T-cell (primary cell): ENCODE measurements around the gene WDR11. TPM values are rescaled to one million over a fixed set of nuclear protein-coding genes. Genes with fewer than 3 reads are reported as not detected.

Experiments
- ATAC-seq, 4 experiments: fragments of 200-7000 bp in 3 of 4; fragments of 150-1000 bp in 1 of 4; cut with Tn5 transposase; replicated peaks in 1 of 4; 1 replicate in 3 of 4; 2 replicates in 1 of 4; pipeline ENCODE4 v1.10.0; 2021; ENCODE audit warnings: moderate library complexity in 3 of 4, mild to moderate bottlenecking in 2 of 4, moderate number of reproducible peaks in 1 of 4
- CTCF ChIA-PET, 2 donors: fragments of 300-600 bp; sonication (Branson Sonifier 250); formaldehyde crosslinking; loops; one replicate each; lab custom pipeline; 2022; ENCODE audit warnings: antibody characterized with exemption in 2 of 2; lab: Charles Lee
- POLR2A ChIA-PET, 2 donors: fragments of 300-600 bp; sonication (Branson Sonifier 250); formaldehyde crosslinking; loops; one replicate each; lab custom pipeline; 2022; ENCODE audit warnings: antibody characterized with exemption in 2 of 2; lab: Charles Lee
- DNase-seq, 35 experiments: peaks; one replicate each; pipeline versions ENCODE4 v3.0.0 to v3.0.0-alpha.2; 2013 to 2023
- H3K27ac ChIP-seq: one replicate; pipeline ENCODE4 v1.5.1; 2013; ENCODE audit warnings: low read length
- H3K27me3 ChIP-seq, 2 experiments: replicated peaks in 1 of 2; 1 replicate in 1 of 2; 2 replicates in 1 of 2; pipeline versions ENCODE4 v1.6.1 to v1.7.0; 2013; ENCODE audit warnings: low read length in 1 of 2, mixed read lengths in 1 of 2; ENCODE audit not compliant: control insufficient read depth in 2 of 2, insufficient read depth in 2 of 2; ENCODE audit errors: extremely low read depth in 1 of 2
- H3K36me3 ChIP-seq, 2 donors: 1 replicate in 1 of 2; 2 replicates in 1 of 2; pipeline versions ENCODE4 v1.6.1 to v1.7.0; 2013; ENCODE audit warnings: low read length in 1 of 2; ENCODE audit not compliant: control insufficient read depth in 2 of 2, insufficient read depth in 1 of 2; ENCODE audit errors: extremely low read depth in 1 of 2
- H3K4me1 ChIP-seq, 2 experiments: 1 replicate in 1 of 2; 2 replicates in 1 of 2; pipeline versions ENCODE4 v1.6.1 to v1.7.0; 2013; ENCODE audit warnings: low read length in 2 of 2, mixed read lengths in 1 of 2; ENCODE audit not compliant: insufficient read depth in 2 of 2, control insufficient read depth in 1 of 2; ENCODE audit errors: extremely low read depth in 1 of 2
- H3K4me3 ChIP-seq, 2 donors: 1 replicate in 1 of 2; 2 replicates in 1 of 2; pipeline versions ENCODE4 v1.5.1 to v1.7.0; 2013; ENCODE audit warnings: mild to moderate bottlenecking in 2 of 2, low read length in 1 of 2, moderate library complexity in 1 of 2; ENCODE audit not compliant: control insufficient read depth in 1 of 2; ENCODE audit errors: extremely low read depth in 1 of 2
- H3K9me3 ChIP-seq: 2 replicates; pipeline ENCODE4 v1.7.0; 2013
- H3K27ac Mint-ChIP-seq, 2 donors: one replicate each; pipeline ENCODE4 v1.8.0; 2020 to 2021; ENCODE audit warnings: mild to moderate bottlenecking in 2 of 2, mixed read lengths in 2 of 2
- H3K27me3 Mint-ChIP-seq, 2 donors: one replicate each; pipeline ENCODE4 v1.8.0; 2021 to 2022; ENCODE audit warnings: mixed read lengths in 2 of 2
- H3K36me3 Mint-ChIP-seq: one replicate; pipeline ENCODE4 v1.8.0; 2021; ENCODE audit warnings: mixed read lengths
- H3K4me1 Mint-ChIP-seq, 3 donors: one replicate each; pipeline ENCODE4 v1.8.0; 2020 to 2022; ENCODE audit warnings: mixed read lengths in 3 of 3, mild to moderate bottlenecking in 1 of 3
- H3K4me3 Mint-ChIP-seq, 3 donors: one replicate each; pipeline ENCODE4 v1.8.0; 2020 to 2022; ENCODE audit warnings: mild to moderate bottlenecking in 3 of 3, mixed read lengths in 3 of 3, moderate library complexity in 3 of 3
- H3K9me3 Mint-ChIP-seq, 3 donors: one replicate each; pipeline ENCODE4 v1.8.0; 2020 to 2022; ENCODE audit warnings: mixed read lengths in 3 of 3
- WGBS: methylation state at CpG from one replicate; pipeline ENCODE4 v1.1.5; 2013; ENCODE audit warnings: missing lambda C conversion rate; ENCODE audit not compliant: insufficient coverage; 5-methylcytosine and 5-hydroxymethylcytosine counted together
- total RNA-seq, 35 experiments: library from RNA in 6 of 35; stranded (reverse) in 6 of 35; fragments of 120-200 nt in 1 of 35; gene quantifications; one replicate each; pipeline versions ENCODE4 v1.2.1 to v1.2.4 and lab custom pipeline; 2013 to 2026

The WDR11 gene
- total RNA-seq, 5 donors from 2014 or later (not counting 1 experiment from before 2014, with no cell fraction given): 37.6 to 44.3 (median 38.9) TPM

- no peak overlapping the region for H3K4me3 Mint-ChIP-seq
Observed at GRCh38 chr10:120810298-120810697, 40.9 kb upstream of the WDR11 start.

GRCh38 chr10:120813085-120813484, 38.1 kb upstream of the WDR11 start:
- Mint-ChIP-seq H3K9me3 (no peaks in the 10 kb centered on the region), H3K27ac (no peak overlapping the region), H3K27me3 (peaks cover 18 to 23% of the 10 kb centered on the region in 2 donors), H3K36me3 (no peaks in the 10 kb centered on the region), H3K4me3 (no peak overlapping the region), H3K4me1 (no peaks in the 10 kb centered on the region)
- H3K4me3 ChIP-seq: no peak overlapping the region
- no peaks in the 10 kb centered on the region for H3K36me3 ChIP-seq
- H3K27ac ChIP-seq: no peak overlapping the region
- no peaks in the 10 kb centered on the region for H3K9me3 ChIP-seq
- H3K27me3 ChIP-seq: peaks cover 0 to 7% of the 10 kb centered on the region in 2 experiments
- H3K4me1 ChIP-seq: no peaks in the 10 kb centered on the region
- CTCF ChIA-PET: no interaction called here
- ATAC-seq (no peak), DNase-seq (no peak)
- WGBS: 100% methylated on average over 1 of the region's 6 CpGs
- POLR2A ChIA-PET: no interaction called here

More at GRCh38 chr10:120810298-120810697, 40.9 kb upstream of the WDR11 start:
- Mint-ChIP-seq H3K9me3 (no peaks in the 10 kb centered on the region), H3K27me3 (peaks cover 14 to 20% of the 10 kb centered on the region in 2 donors), H3K27ac (no peak overlapping the region), H3K4me1 (no peaks in the 10 kb centered on the region), H3K36me3 (no peaks in the 10 kb centered on the region)
- POLR2A ChIA-PET: no interaction called here
- 55% methylated on average over 1 of the region's 2 CpGs for WGBS
- H3K9me3 ChIP-seq: no peaks in the 10 kb centered on the region
- peaks cover 0 to 3% of the 10 kb centered on the region in 2 experiments for H3K27me3 ChIP-seq
- H3K4me3 ChIP-seq: no peak overlapping the region
- CTCF ChIA-PET: no interaction called here
- no peaks in the 10 kb centered on the region for H3K4me1 ChIP-seq
- ATAC-seq (no peak), DNase-seq (no peak)
- H3K27ac ChIP-seq: no peak overlapping the region
- no peaks in the 10 kb centered on the region for H3K36me3 ChIP-seq

GRCh38 chr10:120818301-120818700, 32.9 kb upstream of the WDR11 start:
- Mint-ChIP-seq H3K27me3 (peaks cover 19 to 30% of the 10 kb centered on the region in 2 donors), H3K27ac (no peak overlapping the region), H3K4me1 (no peaks in the 10 kb centered on the region), H3K36me3 (no peaks in the 10 kb centered on the region), H3K4me3 (no peak overlapping the region), H3K9me3 (no peaks in the 10 kb centered on the region)
- no peak overlapping the region for H3K4me3 ChIP-seq
- WGBS: no CpG with 5 or more reads among the region's 4 CpGs
- no peaks in the 10 kb centered on the region for H3K4me1 ChIP-seq
- ChIA-PET CTCF (no interaction called here), POLR2A (no interaction called here)
- peaks cover 0 to 10% of the 10 kb centered on the region in 2 experiments for H3K27me3 ChIP-seq
- H3K27ac ChIP-seq: no peak overlapping the region
- DNase-seq (no peak), ATAC-seq (no peak)
- no peaks in the 10 kb centered on the region for H3K36me3 ChIP-seq
- no peaks in the 10 kb centered on the region for H3K9me3 ChIP-seq

- ATAC-seq (no peak), DNase-seq (no peak)
- Histone ChIP-seq H3K27ac (no peak overlapping the region), H3K9me3 (no peaks in the 10 kb centered on the region), H3K36me3 (no peaks in the 10 kb centered on the region), H3K4me1 (no peaks in the 10 kb centered on the region), H3K27me3 (peaks cover 0 to 10% of the 10 kb centered on the region in 2 experiments), H3K4me3 (no peak overlapping the region)
- no peaks in the 10 kb centered on the region for H3K9me3 Mint-ChIP-seq
- ChIA-PET CTCF (no interaction called here), POLR2A (no interaction called here)
- H3K4me3 Mint-ChIP-seq: no peak overlapping the region
- no peaks in the 10 kb centered on the region for H3K36me3 Mint-ChIP-seq
- 100% methylated on average over 1 of the region's 6 CpGs for WGBS
- H3K27me3 Mint-ChIP-seq: peaks cover 25 to 35% of the 10 kb centered on the region in 2 donors
- no peaks in the 10 kb centered on the region for H3K4me1 Mint-ChIP-seq
- H3K27ac Mint-ChIP-seq: no peak overlapping the region
Observed at GRCh38 chr10:120819366-120819765, 31.8 kb upstream of the WDR11 start.

GRCh38 chr10:120823266-120823665, 27.9 kb upstream of the WDR11 start:
- no peak overlapping the region for H3K27ac Mint-ChIP-seq
- peaks cover 23% of the 10 kb centered on the region in 2 donors for H3K27me3 Mint-ChIP-seq
- Histone ChIP-seq H3K27ac (no peak overlapping the region), H3K9me3 (no peaks in the 10 kb centered on the region), H3K36me3 (no peaks in the 10 kb centered on the region), H3K4me1 (no peaks in the 10 kb centered on the region), H3K4me3 (no peak overlapping the region), H3K27me3 (peaks cover 0 to 10% of the 10 kb centered on the region in 2 experiments)
- WGBS: 100% methylated on average over 1 of the region's 2 CpGs
- no peak for DNase-seq
- H3K4me3 Mint-ChIP-seq: no peak overlapping the region
- no peaks in the 10 kb centered on the region for H3K4me1 Mint-ChIP-seq
- CTCF ChIA-PET: no interaction called here
- no peaks in the 10 kb centered on the region for H3K9me3 Mint-ChIP-seq
- H3K36me3 Mint-ChIP-seq: no peaks in the 10 kb centered on the region
- ATAC-seq: no peak
- POLR2A ChIA-PET: no interaction called here

GRCh38 chr10:120824881-120825309, 26.3 kb upstream of the WDR11 start:
- Histone ChIP-seq H3K36me3 (no peaks in the 10 kb centered on the region), H3K9me3 (no peaks in the 10 kb centered on the region), H3K4me1 (no peaks in the 10 kb centered on the region), H3K4me3 (no peak overlapping the region), H3K27me3 (peaks cover 0 to 7% of the 10 kb centered on the region in 2 experiments), H3K27ac (no peak overlapping the region)
- H3K27ac Mint-ChIP-seq: no peak overlapping the region
- DNase-seq (peak in 1 of 35 experiments; percentile 3), ATAC-seq (no peak)
- 72% methylated on average over 7 of the region's 9 CpGs for WGBS
- H3K9me3 Mint-ChIP-seq: no peaks in the 10 kb centered on the region
- ChIA-PET CTCF (no interaction called here), POLR2A (no interaction called here)
- H3K4me3 Mint-ChIP-seq: no peak overlapping the region
- no peaks in the 10 kb centered on the region for H3K36me3 Mint-ChIP-seq
- peaks cover 17 to 19% of the 10 kb centered on the region in 2 donors for H3K27me3 Mint-ChIP-seq
- H3K4me1 Mint-ChIP-seq: no peaks in the 10 kb centered on the region
